ENCODE results near the gene PTPN23. TPM values are rescaled to one million over a fixed set of nuclear protein-coding genes. Genes with fewer than 3 reads are reported as not detected.

The PTPN23 gene
- total and polyA plus RNA-seq, 2 of the 8 experiments (the other 6 are each of a cell fraction or from before 2014, with no cell fraction given) = 2.9 to 46.7 TPM

- TF ChIP-seq, protein P1, sequence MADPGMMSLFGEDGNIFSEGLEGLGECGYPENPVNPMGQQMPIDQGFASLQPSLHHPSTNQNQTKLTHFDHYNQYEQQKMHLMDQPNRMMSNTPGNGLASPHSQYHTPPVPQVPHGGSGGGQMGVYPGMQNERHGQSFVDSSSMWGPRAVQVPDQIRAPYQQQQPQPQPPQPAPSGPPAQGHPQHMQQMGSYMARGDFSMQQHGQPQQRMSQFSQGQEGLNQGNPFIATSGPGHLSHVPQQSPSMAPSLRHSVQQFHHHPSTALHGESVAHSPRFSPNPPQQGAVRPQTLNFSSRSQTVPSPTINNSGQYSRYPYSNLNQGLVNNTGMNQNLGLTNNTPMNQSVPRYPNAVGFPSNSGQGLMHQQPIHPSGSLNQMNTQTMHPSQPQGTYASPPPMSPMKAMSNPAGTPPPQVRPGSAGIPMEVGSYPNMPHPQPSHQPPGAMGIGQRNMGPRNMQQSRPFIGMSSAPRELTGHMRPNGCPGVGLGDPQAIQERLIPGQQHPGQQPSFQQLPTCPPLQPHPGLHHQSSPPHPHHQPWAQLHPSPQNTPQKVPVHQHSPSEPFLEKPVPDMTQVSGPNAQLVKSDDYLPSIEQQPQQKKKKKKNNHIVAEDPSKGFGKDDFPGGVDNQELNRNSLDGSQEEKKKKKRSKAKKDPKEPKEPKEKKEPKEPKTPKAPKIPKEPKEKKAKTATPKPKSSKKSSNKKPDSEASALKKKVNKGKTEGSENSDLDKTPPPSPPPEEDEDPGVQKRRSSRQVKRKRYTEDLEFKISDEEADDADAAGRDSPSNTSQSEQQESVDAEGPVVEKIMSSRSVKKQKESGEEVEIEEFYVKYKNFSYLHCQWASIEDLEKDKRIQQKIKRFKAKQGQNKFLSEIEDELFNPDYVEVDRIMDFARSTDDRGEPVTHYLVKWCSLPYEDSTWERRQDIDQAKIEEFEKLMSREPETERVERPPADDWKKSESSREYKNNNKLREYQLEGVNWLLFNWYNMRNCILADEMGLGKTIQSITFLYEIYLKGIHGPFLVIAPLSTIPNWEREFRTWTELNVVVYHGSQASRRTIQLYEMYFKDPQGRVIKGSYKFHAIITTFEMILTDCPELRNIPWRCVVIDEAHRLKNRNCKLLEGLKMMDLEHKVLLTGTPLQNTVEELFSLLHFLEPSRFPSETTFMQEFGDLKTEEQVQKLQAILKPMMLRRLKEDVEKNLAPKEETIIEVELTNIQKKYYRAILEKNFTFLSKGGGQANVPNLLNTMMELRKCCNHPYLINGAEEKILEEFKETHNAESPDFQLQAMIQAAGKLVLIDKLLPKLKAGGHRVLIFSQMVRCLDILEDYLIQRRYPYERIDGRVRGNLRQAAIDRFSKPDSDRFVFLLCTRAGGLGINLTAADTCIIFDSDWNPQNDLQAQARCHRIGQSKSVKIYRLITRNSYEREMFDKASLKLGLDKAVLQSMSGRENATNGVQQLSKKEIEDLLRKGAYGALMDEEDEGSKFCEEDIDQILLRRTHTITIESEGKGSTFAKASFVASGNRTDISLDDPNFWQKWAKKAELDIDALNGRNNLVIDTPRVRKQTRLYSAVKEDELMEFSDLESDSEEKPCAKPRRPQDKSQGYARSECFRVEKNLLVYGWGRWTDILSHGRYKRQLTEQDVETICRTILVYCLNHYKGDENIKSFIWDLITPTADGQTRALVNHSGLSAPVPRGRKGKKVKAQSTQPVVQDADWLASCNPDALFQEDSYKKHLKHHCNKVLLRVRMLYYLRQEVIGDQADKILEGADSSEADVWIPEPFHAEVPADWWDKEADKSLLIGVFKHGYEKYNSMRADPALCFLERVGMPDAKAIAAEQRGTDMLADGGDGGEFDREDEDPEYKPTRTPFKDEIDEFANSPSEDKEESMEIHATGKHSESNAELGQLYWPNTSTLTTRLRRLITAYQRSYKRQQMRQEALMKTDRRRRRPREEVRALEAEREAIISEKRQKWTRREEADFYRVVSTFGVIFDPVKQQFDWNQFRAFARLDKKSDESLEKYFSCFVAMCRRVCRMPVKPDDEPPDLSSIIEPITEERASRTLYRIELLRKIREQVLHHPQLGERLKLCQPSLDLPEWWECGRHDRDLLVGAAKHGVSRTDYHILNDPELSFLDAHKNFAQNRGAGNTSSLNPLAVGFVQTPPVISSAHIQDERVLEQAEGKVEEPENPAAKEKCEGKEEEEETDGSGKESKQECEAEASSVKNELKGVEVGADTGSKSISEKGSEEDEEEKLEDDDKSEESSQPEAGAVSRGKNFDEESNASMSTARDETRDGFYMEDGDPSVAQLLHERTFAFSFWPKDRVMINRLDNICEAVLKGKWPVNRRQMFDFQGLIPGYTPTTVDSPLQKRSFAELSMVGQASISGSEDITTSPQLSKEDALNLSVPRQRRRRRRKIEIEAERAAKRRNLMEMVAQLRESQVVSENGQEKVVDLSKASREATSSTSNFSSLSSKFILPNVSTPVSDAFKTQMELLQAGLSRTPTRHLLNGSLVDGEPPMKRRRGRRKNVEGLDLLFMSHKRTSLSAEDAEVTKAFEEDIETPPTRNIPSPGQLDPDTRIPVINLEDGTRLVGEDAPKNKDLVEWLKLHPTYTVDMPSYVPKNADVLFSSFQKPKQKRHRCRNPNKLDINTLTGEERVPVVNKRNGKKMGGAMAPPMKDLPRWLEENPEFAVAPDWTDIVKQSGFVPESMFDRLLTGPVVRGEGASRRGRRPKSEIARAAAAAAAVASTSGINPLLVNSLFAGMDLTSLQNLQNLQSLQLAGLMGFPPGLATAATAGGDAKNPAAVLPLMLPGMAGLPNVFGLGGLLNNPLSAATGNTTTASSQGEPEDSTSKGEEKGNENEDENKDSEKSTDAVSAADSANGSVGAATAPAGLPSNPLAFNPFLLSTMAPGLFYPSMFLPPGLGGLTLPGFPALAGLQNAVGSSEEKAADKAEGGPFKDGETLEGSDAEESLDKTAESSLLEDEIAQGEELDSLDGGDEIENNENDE (IDR thresholded peaks at IDR 0.05; ENCODE audit: insufficient replicate concordance, low read length) = no peak
- no peak for TF ChIP-seq POLR2AphosphoS5 (IDR thresholded peaks at IDR 0.05; ENCODE audit: low read depth, low read length)
- TF ChIP-seq SP4 (IDR thresholded peaks at IDR 0.05; ENCODE audit: low read length) = no peak
- no peak for TF ChIP-seq SUZ12 (IDR thresholded peaks at IDR 0.05; ENCODE audit: low read length)
- no peak for TF ChIP-seq MAFK (IDR thresholded peaks at IDR 0.05; ENCODE audit: low read depth, low read length)
- TF ChIP-seq GABPA (IDR thresholded peaks at IDR 0.05; ENCODE audit: borderline replicate concordance, insufficient read depth, low read length) = no peak
- TF ChIP-seq EZH2 (IDR thresholded peaks at IDR 0.05; ENCODE audit: low read depth, low read length, severe bottlenecking) = no peak
Observed at GRCh38 chr3:47344971-47345370, 35.9 kb upstream of the PTPN23 start (continued).
